Parathyroid adenoma (tissue), 2 donors: ENCODE results near the gene IMPA2.
"Not testable (repeated sequence)": the region's sequence is repeated elsewhere in the genome, so short reads cannot be mapped to it uniquely, and the experiment has no call there.

Source experiments
- H2AFZ ChIP-seq: fragments of 300-600 bp; sonication (generic); one replicate; pipeline ENCODE4 v1.7.0; 2017; ENCODE audit warnings: antibody characterized with exemption, mild to moderate bottlenecking
- H3K27ac ChIP-seq: fragments of 300-600 bp; sonication (generic); one replicate; pipeline ENCODE4 v1.7.0; 2017
- H3K27me3 ChIP-seq: fragments of 300-600 bp; sonication (generic); one replicate; pipeline ENCODE4 v1.7.0; 2017; ENCODE audit warnings: low read length; ENCODE audit not compliant: control insufficient read depth, insufficient read depth
- H3K36me3 ChIP-seq: fragments of 300-600 bp; sonication (generic); one replicate; pipeline ENCODE4 v1.7.0; 2017; ENCODE audit warnings: low read length; ENCODE audit not compliant: control insufficient read depth, insufficient read depth
- H3K4me1 ChIP-seq: fragments of 300-600 bp; sonication (generic); one replicate; pipeline ENCODE4 v1.7.0; 2017; ENCODE audit warnings: control low read depth
- H3K4me2 ChIP-seq: fragments of 300-600 bp; sonication (generic); one replicate; pipeline ENCODE4 v1.7.0; 2017; ENCODE audit warnings: low read length
- H3K4me3 ChIP-seq: fragments of 300-600 bp; sonication (generic); one replicate; pipeline ENCODE4 v1.7.0; 2017; ENCODE audit warnings: low read depth, low read length
- H3K79me2 ChIP-seq: fragments of 300-600 bp; sonication (generic); one replicate; pipeline ENCODE4 v1.7.0; 2017; ENCODE audit warnings: control low read depth
- H3K9ac ChIP-seq: fragments of 300-600 bp; sonication (generic); one replicate; pipeline ENCODE4 v1.7.0; 2017; ENCODE audit warnings: mild to moderate bottlenecking
- H3K9me3 ChIP-seq: fragments of 300-600 bp; sonication (generic); one replicate; pipeline ENCODE4 v1.7.0; 2017; ENCODE audit warnings: low read length; ENCODE audit not compliant: control insufficient read depth
- TF ChIP-seq, protein P1 (sequence below): fragments of 300-600 bp; sonication (generic); IDR thresholded peaks from one replicate; pipeline ENCODE4 v1.7.0; 2017; ENCODE audit warnings: antibody characterized with exemption, mild to moderate bottlenecking
- donor health status: primary hyperparathyroidism.

Gene IMPA2

DNA sequence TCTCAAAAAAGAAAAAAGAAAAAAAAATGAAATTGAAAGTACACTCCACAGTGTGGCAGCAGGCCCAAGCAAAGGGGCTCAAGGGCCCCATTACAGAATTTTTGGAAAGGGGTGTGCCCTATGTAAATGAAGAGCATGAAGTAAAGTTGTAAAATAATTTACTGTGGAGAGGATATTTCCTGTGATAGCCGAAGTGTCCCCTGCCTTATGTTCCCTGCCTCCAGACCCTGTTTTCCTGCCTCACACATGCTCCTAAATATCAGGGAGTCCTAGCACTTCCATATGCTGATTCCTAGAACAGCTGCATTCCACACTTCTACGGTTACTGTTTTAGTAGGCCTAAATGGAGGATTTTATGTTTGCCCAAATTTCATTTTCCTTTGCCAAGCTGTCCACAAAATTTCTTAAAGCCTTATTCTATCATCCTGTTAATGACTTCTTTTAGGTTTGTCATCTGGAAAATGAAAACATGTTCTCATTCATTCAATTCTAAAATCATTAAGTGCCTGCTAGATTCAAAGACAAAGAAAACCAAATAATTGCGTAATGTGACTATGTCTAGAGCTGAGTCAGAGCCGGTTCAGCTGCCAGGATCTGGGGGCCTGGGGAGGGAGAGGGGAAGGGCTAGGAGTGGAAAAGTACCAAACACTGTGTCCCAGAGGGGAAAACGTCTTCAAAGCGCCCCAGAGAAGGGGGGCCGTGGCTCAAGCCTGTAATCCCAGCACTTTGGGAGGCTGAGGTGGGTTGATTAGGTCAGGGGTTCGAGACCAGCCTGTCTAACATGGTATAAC, 25.9 kb upstream of the IMPA2 start:
- Histone ChIP-seq H3K27ac (no peak overlapping the region), H3K4me1 (peaks cover 8% of the 10 kb centered on the region), H3K79me2 (no peaks in the 10 kb centered on the region), H3K9ac (no peak overlapping the region), H3K36me3 (no peaks in the 10 kb centered on the region), H2AFZ (no peak overlapping the region), H3K27me3 (no peaks in the 10 kb centered on the region), H3K4me2 (no peak overlapping the region), H3K9me3 (no peaks in the 10 kb centered on the region), H3K4me3 (no peak overlapping the region)
- TF ChIP-seq, protein P1, sequence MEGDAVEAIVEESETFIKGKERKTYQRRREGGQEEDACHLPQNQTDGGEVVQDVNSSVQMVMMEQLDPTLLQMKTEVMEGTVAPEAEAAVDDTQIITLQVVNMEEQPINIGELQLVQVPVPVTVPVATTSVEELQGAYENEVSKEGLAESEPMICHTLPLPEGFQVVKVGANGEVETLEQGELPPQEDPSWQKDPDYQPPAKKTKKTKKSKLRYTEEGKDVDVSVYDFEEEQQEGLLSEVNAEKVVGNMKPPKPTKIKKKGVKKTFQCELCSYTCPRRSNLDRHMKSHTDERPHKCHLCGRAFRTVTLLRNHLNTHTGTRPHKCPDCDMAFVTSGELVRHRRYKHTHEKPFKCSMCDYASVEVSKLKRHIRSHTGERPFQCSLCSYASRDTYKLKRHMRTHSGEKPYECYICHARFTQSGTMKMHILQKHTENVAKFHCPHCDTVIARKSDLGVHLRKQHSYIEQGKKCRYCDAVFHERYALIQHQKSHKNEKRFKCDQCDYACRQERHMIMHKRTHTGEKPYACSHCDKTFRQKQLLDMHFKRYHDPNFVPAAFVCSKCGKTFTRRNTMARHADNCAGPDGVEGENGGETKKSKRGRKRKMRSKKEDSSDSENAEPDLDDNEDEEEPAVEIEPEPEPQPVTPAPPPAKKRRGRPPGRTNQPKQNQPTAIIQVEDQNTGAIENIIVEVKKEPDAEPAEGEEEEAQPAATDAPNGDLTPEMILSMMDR: no peak

DNA sequence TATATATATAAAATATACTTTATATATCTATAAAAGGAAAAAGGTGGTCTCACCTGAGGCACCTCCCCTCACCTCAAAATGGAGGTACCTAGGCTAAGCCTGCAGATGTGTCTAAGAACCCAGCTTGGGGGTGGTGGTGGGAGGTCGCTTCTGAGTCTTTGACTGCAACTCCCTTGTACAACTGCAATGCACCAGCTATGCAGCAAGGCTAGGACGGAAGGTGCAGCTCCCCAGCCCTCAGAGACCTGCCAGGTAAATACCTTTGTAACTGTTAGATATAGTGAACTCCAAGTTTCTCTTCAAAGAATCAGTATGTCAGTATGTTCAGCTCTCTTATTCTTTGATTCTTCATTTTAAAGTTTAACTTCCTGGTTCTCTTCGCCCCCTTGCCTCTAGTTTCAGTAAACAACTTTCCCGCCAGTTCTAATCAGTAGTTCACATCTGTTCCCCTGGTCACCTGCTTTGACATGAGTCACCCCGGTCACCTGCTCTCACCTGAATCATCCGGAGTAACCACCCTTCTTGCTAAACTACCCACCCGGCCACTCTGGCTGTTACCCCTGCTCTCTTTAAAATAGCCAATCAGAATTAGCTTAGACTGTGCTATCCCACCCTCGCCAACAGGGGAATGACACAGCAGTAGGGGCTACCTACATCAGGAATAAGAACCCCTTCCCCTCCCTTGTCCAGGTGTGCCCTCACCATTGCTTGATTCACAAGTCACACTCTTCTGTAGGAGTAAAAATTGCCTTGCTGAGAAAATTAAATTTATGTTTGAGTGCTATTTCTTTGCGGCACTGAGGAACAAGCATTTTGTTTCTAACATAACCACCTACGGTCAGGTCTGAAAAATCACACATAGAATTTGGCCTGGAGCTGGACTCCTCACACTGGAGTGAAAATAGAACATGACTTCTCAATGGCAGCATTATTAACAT, 24.7 kb upstream of the IMPA2 start:
- H3K27me3 ChIP-seq: no peaks in the 10 kb centered on the region
- no peaks in the 10 kb centered on the region for H3K36me3 ChIP-seq
- H3K4me2 ChIP-seq: no peak overlapping the region
- H3K79me2 ChIP-seq: no peaks in the 10 kb centered on the region
- no peak overlapping the region for H3K9ac ChIP-seq
- no peaks in the 10 kb centered on the region for H3K9me3 ChIP-seq
- H2AFZ ChIP-seq: no peak overlapping the region
- no peak overlapping the region for H3K27ac ChIP-seq
- H3K4me1 ChIP-seq: peaks cover 5% of the 10 kb centered on the region
- no peak overlapping the region for H3K4me3 ChIP-seq
- TF ChIP-seq, protein P1: no peak

DNA sequence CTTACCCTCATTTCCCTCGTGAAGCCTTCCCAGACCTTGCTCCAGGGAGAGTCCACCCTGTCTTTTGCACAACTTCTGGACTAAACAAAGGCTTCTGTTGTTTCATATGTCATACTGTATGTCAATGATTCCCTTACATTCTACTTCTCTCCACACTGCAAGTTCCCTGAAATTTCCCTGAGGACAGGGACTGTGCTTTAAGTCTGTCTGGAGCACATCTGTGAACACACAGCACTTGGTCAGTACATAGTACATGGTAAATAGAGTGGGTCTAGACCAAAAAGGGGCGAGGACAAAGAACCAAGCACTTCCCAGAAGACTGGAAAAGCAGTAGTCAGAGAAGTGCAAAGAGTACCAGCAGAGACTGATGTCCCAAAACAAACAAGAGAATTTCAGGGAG, 23.7 kb upstream of the IMPA2 start:
- Histone ChIP-seq H3K9me3 (no peaks in the 10 kb centered on the region), H3K27me3 (no peaks in the 10 kb centered on the region), H3K4me2 (no peak overlapping the region), H3K27ac (no peak overlapping the region), H3K9ac (no peak overlapping the region), H3K4me1 (no peaks in the 10 kb centered on the region), H2AFZ (no peak overlapping the region), H3K79me2 (no peaks in the 10 kb centered on the region), H3K36me3 (no peaks in the 10 kb centered on the region), H3K4me3 (no peak overlapping the region)
- TF ChIP-seq, protein P1: no peak

DNA sequence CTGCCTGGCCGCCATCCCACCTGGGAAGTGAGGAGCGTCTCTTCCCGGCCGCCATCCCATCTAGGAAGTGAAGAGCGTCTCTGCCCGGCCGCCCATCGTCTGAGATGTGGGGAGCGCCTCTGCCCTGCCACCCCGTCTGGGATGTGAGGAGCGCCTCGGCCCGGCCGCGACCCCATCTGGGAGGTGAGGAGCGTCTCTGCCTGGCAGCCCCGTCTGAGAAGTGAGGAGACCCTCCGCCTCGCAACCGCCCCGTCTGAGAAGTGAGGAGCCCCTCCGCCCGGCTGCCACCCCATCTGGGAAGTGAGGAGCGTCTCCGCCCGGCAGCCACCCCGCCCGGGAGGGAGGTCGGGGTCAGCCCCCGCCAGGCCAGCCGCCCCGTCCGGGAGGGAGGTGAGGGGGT, 21.7 kb upstream of the IMPA2 start:
- not testable (repeated sequence) for H2AFZ ChIP-seq, H3K9me3 ChIP-seq, H3K79me2 ChIP-seq, H3K4me2 ChIP-seq, H3K27ac ChIP-seq, H3K4me3 ChIP-seq, H3K9ac ChIP-seq, H3K4me1 ChIP-seq, H3K27me3 ChIP-seq, H3K36me3 ChIP-seq

DNA sequence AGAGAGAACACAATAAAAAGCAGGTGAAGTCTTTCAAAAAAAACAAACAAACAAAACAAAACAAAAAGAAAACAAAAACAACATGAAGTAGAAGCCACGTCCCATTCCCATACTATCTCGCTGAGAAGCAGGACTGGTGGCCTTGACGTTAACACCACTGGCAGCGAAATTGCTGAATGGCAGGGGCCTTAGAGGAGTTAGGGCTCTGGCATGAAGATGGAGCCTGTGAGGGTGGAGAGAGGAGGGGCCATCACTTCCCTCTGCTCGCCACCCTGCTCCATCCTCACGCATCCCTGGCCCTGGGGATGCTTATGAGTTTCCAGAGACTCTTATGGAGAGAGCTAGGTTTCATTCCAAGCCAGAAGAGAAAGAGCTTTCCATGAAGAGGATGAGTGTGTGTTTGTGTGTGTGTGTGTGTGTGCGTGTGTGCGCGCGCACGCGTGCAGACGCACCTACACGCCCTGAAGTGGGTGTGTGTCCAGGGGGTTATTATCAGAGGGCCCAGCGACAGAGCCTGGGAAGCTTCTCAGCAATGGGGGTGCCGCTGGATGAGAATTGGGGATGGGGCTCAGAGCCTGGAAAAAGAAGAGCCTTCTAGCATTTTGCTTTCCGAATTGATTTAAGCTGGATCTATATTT, 20.4 kb upstream of the IMPA2 start:
- Histone ChIP-seq H3K27me3 (no peaks in the 10 kb centered on the region), H3K79me2 (no peaks in the 10 kb centered on the region), H3K27ac (no peak overlapping the region), H3K4me3 (no peak overlapping the region), H2AFZ (no peak overlapping the region), H3K9ac (no peak overlapping the region), H3K9me3 (no peaks in the 10 kb centered on the region), H3K36me3 (no peaks in the 10 kb centered on the region), H3K4me2 (no peak overlapping the region), H3K4me1 (no peaks in the 10 kb centered on the region)
- TF ChIP-seq, protein P1: no peak
